Measurements from ENCODE around the gene TMC8. TPM values are rescaled to one million over a fixed set of nuclear protein-coding genes. Genes with fewer than 3 reads are reported as not detected.
A peak's percentile ranks its signal among the peaks of the same experiment; 100 is the strongest.
"Not testable (repeated sequence)": the region's sequence is repeated elsewhere in the genome, so short reads cannot be mapped to it uniquely, and the experiment has no call there.

Gene TMC8
- total RNA-seq, 4 donors from 2014 or later: 1.2 to 40.8 (median 9.8) TPM

DNA sequence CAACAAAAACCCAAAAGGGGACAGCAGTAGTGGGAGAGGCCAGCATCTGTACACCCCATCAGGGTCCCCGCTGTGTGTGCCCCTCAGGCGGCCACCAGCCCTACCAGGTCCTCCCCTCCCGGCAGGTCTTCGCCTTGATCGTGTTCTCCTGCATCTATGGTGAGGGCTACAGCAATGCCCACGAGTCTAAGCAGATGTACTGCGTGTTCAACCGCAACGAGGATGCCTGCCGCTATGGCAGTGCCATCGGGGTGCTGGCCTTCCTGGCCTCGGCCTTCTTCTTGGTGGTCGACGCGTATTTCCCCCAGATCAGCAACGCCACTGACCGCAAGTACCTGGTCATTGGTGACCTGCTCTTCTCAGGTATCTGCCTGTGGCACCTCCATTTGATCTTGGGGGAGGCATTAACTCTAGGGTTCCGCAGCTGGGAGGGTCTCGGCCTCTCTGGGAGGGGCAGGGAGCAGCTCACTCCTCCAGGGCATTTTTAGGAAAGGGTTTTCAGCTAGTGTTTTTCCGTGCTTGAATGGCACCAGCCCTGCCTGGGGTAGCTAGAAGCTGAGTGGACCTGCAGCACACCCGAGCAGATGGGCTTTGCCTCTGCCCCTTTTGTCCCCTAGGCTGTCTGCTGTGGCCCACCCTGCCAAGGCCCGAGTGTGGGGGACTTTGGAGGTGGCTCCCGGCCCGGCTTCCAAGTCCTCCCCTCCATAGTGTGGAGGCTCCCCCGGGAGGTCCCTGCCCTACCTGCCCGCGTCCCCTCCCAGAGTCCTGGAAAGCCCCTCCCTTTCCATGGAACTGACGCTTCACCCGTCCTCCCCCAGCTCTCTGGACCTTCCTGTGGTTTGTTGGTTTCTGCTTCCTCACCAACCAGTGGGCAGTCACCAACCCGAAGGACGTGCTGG lies 40.4 kb downstream of the TMC8 start:
- WGBS, 2 donors (ENCODE audit: low coverage in 1 of 2): 70 to 80% methylated on average over 2 to 31 of the region's 31 CpGs
- in situ Hi-C loops (cut with MboI; ENCODE audit: low pct_ligation_motif_present in 1 of 4, low pct_unique_long_range_greater_than_20kb in 1 of 4, low sequenced_read_pairs in 3 of 4) (loop anchor here in 2 of 4 donors (10.0 kb wide), 1 partner anchor 56 kb away; no protein-coding TSS in a partner anchor), intact Hi-C loops (cut with DNase I; ENCODE audit: low total_unique reads) (no loop called here)
- H3K9me3 ChIP-seq: no peaks in the 10 kb centered on the region
- no peak overlapping the region for H3K4me3 ChIP-seq
- TF ChIP-seq EP300 (IDR thresholded peaks at IDR 0.05; ENCODE audit: low read depth) (no peak), CTCF (IDR thresholded peaks at IDR 0.05) (no peak), POLR2A (IDR thresholded peaks at IDR 0.05) (no peak), POLR2AphosphoS5 (IDR thresholded peaks at IDR 0.05) (no peak)
- peaks cover 58 to 82% (median 69%) of the 10 kb centered on the region in 4 donors for H3K4me1 ChIP-seq
- H3K27ac ChIP-seq: peak overlapping the region; percentile 85 to 95 (median 92)
- no peak for DNase-seq
- H3K36me3 ChIP-seq: no peaks in the 10 kb centered on the region
- no peaks in the 10 kb centered on the region for H3K27me3 ChIP-seq

- 66% methylated on average over 19 of the region's 19 CpGs; no CpG with 5 or more reads in 1 of the 2 donors for WGBS, 2 donors (ENCODE audit: low coverage in 1 of 2)
- H3K36me3 ChIP-seq; DNase-seq; H3K27me3 ChIP-seq; H3K9me3 ChIP-seq; intact Hi-C loops (cut with DNase I; ENCODE audit: low total_unique reads): not testable (repeated sequence)
- H3K4me3 ChIP-seq: peak overlapping the region in 2 of 4 donors; percentile 10 to 14
- in situ Hi-C loops (cut with MboI; ENCODE audit: low pct_ligation_motif_present in 1 of 4, low pct_unique_long_range_greater_than_20kb in 1 of 4, low sequenced_read_pairs in 3 of 4): loop anchor here in 2 of 4 donors (10.0 kb wide), 1 partner anchor 57 kb away; no protein-coding TSS in a partner anchor
- peak overlapping the region; percentile 85 to 95 (median 92) for H3K27ac ChIP-seq
- peaks cover 65 to 85% (median 76%) of the 10 kb centered on the region in 4 donors for H3K4me1 ChIP-seq
These were observed 41.1 kb downstream of the TMC8 start for GRCh38 chr17:78171591-78172248.

GRCh38 chr17:78172249-78173051 lies 41.9 kb downstream of the TMC8 start:
- in situ Hi-C loops (cut with MboI; ENCODE audit: low pct_ligation_motif_present in 1 of 4, low pct_unique_long_range_greater_than_20kb in 1 of 4, low sequenced_read_pairs in 3 of 4): loop anchor here in 2 of 4 donors (10.0 kb wide), 1 partner anchor 58 kb away; no protein-coding TSS in a partner anchor
- WGBS, 2 donors (ENCODE audit: low coverage in 1 of 2): 24% methylated on average over 19 of the region's 19 CpGs; no CpG with 5 or more reads in 1 of the 2 donors
- Histone ChIP-seq H3K27me3 (no peaks in the 10 kb centered on the region), H3K27ac (peak overlapping the region; percentile 85 to 95 (median 92)), H3K36me3 (no peaks in the 10 kb centered on the region), H3K9me3 (no peaks in the 10 kb centered on the region), H3K4me3 (peak overlapping the region in 2 of 4 donors; percentile 10 to 14), H3K4me1 (peaks cover 68 to 90% (median 82%) of the 10 kb centered on the region in 4 donors)
- intact Hi-C loops (cut with DNase I; ENCODE audit: low total_unique reads): no loop called here
- TF ChIP-seq POLR2AphosphoS5 (IDR thresholded peaks at IDR 0.05): peak in 2 of 3 donors; percentile 54 to 64
- peak; percentile 51 for TF ChIP-seq POLR2A (IDR thresholded peaks at IDR 0.05)
- TF ChIP-seq EP300 (IDR thresholded peaks at IDR 0.05; ENCODE audit: low read depth): no peak
- DNase-seq: peak; percentile 89

DNA sequence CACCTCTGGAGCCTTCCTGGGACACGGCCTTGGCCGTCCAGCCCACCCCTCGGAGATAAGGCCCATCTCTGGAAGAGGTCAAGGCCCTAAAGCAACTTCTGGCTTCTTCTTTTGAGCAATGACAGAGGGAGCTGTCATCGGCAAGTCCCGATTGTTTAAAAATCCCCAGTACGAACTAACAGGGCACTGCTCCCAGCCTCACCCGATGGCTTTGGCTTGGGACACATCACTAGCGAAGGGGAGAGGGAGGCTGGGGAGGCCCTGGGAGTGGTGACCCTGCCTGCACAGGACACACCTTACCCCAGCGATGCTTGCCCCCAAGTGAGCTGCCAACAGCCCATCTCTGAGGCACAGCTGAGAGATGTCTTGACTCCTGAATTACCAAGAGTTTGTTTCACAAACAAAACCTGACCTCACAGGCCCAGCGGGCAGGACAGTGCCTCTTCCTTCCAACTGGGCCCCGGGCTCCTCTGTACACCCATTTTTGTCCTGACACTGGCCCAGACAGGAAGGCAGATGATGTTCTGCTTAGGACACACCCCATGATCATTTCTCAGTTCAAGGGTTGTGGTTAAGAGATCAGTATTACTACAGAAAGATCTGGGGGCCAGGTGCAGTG lies 42.6 kb downstream of the TMC8 start:
- Histone ChIP-seq H3K27me3 (no peaks in the 10 kb centered on the region), H3K4me1 (peaks cover 68 to 90% (median 80%) of the 10 kb centered on the region in 4 donors), H3K27ac (peak overlapping the region; percentile 85 to 95 (median 92)), H3K9me3 (no peaks in the 10 kb centered on the region), H3K36me3 (no peaks in the 10 kb centered on the region), H3K4me3 (peak overlapping the region in 2 of 4 donors; percentile 10 to 11)
- in situ Hi-C loops (cut with MboI; ENCODE audit: low pct_ligation_motif_present in 1 of 4, low pct_unique_long_range_greater_than_20kb in 1 of 4, low sequenced_read_pairs in 3 of 4): loop anchor here in 2 of 4 donors (10.0 kb wide), 1 partner anchor 58 kb away; no protein-coding TSS in a partner anchor
- DNase-seq: peak; percentile 68
- intact Hi-C loops (cut with DNase I; ENCODE audit: low total_unique reads): no loop called here
- TF ChIP-seq POLR2A (IDR thresholded peaks at IDR 0.05) (no peak), POLR2AphosphoS5 (IDR thresholded peaks at IDR 0.05) (peak in 2 of 3 donors; percentile 4 to 53)
- 26 to 43% methylated on average over 5 to 11 of the region's 11 CpGs for WGBS, 2 donors (ENCODE audit: low coverage in 1 of 2)

Measured in transverse colon (tissue), 4 donors.